OCI-LY3 (cell line): ENCODE results near the gene TTLL1.

Source experiments
- H2AFZ ChIP-seq: fragments of 200-600, 300-600 bp; shearing (Covaris generic); 2 replicates; pipeline ENCODE4 v1.6.0; 2014; ENCODE audit warnings: antibody characterized with exemption, low read depth, low read length
- H3K27ac ChIP-seq: fragments of 200-600, 300-600 bp; sonication (generic); 2 replicates; pipeline ENCODE4 v1.5.1; 2014; ENCODE audit warnings: mild to moderate bottlenecking, low read length, moderate library complexity, mixed read lengths
- H3K27me3 ChIP-seq: fragments of 200-600, 300-600 bp; sonication (generic); 2 replicates; pipeline ENCODE4 v1.6.1; 2014; ENCODE audit warnings: low read depth, low read length, mixed read lengths
- H3K36me3 ChIP-seq: fragments of 200-600, 300-600 bp; sonication (generic); replicated peaks from 2 replicates; pipeline ENCODE3; 2014; ENCODE audit warnings: low read depth, low read length, mixed read lengths
- H3K4me1 ChIP-seq: fragments of 300-600, 200-600 bp; sonication (generic); 2 replicates; pipeline ENCODE4 v1.6.1; 2014; ENCODE audit warnings: low read length, mixed read lengths
- H3K4me2 ChIP-seq: fragments of 200-600, 300-600 bp; sonication (generic); 2 replicates; pipeline ENCODE4 v1.6.1; 2014; ENCODE audit warnings: low read length, mixed read lengths
- H3K4me3 ChIP-seq: fragments of 300-600, 200-600 bp; sonication (generic); 2 replicates; pipeline ENCODE4 v1.5.1; 2014; ENCODE audit warnings: antibody characterized with exemption, mild to moderate bottlenecking, low read length, moderate library complexity
- H3K79me2 ChIP-seq: fragments of 300-600, 200-600 bp; shearing (Covaris generic); 2 replicates; pipeline ENCODE4 v1.6.1; 2014; ENCODE audit warnings: mild to moderate bottlenecking, low read length, mixed read lengths
- H3K9ac ChIP-seq: fragments of 300-600, 200-600 bp; shearing (Covaris generic); 2 replicates; pipeline ENCODE4 v1.6.0; 2014; ENCODE audit warnings: mild to moderate bottlenecking, low read length, moderate library complexity
- H3K9me3 ChIP-seq: fragments of 200-600, 300-600 bp; shearing (Covaris generic); 2 replicates; pipeline ENCODE4 v1.6.1; 2014; ENCODE audit warnings: low read length, mixed read lengths; ENCODE audit not compliant: insufficient read depth
- H4K20me1 ChIP-seq: fragments of 200-600, 300-600 bp; sonication (generic); 2 replicates; pipeline ENCODE4 v1.6.1; 2016; ENCODE audit warnings: low read length, mixed read lengths; ENCODE audit not compliant: insufficient read depth
- CTCF ChIP-seq: fragments of 200-600, 300-600 bp; sonication (generic); IDR thresholded peaks from 2 replicates; pipeline ENCODE4 v1.5.1; 2014; ENCODE audit warnings: antibody characterized with exemption, low read length, low read depth
- EZH2phosphoT487 ChIP-seq: fragments of 200-600 bp; shearing (Covaris generic); IDR thresholded peaks from 2 replicates; pipeline ENCODE4 v1.6.1; 2018; ENCODE audit warnings: antibody characterized with exemption, mixed run types, low read depth

TTLL1 gene

GRCh38 chr22:43006016-43006505, 83.1 kb downstream of the TTLL1 start:
- Histone ChIP-seq H3K27ac (no peak overlapping the region), H3K27me3 (no peaks in the 10 kb centered on the region), H3K4me1 (peaks cover 18% of the 10 kb centered on the region), H3K9ac (no peak overlapping the region), H3K4me2 (no peak overlapping the region), H2AFZ (no peak overlapping the region), H3K9me3 (no peaks in the 10 kb centered on the region), H3K36me3 (no peaks in the 10 kb centered on the region), H3K79me2 (peaks cover 97% of the 10 kb centered on the region), H4K20me1 (peaks cover 72% of the 10 kb centered on the region), H3K4me3 (no peak overlapping the region)
- no peak for TF ChIP-seq EZH2phosphoT487
- no peak for TF ChIP-seq CTCF

GRCh38 chr22:43005106-43005505, 84.1 kb downstream of the TTLL1 start:
- H4K20me1 ChIP-seq = peaks cover 75% of the 10 kb centered on the region
- peaks cover 28% of the 10 kb centered on the region for H3K4me1 ChIP-seq
- no peaks in the 10 kb centered on the region for H3K9me3 ChIP-seq
- H3K4me2 ChIP-seq = no peak overlapping the region
- H3K9ac ChIP-seq = no peak overlapping the region
- no peaks in the 10 kb centered on the region for H3K36me3 ChIP-seq
- no peak overlapping the region for H2AFZ ChIP-seq
- H3K79me2 ChIP-seq = peaks cover 98% of the 10 kb centered on the region
- TF ChIP-seq CTCF = no peak
- TF ChIP-seq EZH2phosphoT487 = no peak
- no peaks in the 10 kb centered on the region for H3K27me3 ChIP-seq
- no peak overlapping the region for H3K27ac ChIP-seq
- no peak overlapping the region for H3K4me3 ChIP-seq

GRCh38 chr22:43004362-43005035, 84.7 kb downstream of the TTLL1 start:
- Histone ChIP-seq H3K9me3 (no peaks in the 10 kb centered on the region), H3K36me3 (no peaks in the 10 kb centered on the region), H3K79me2 (peaks cover 98% of the 10 kb centered on the region), H3K4me1 (peaks cover 34% of the 10 kb centered on the region), H4K20me1 (peaks cover 81% of the 10 kb centered on the region), H3K27ac (no peak overlapping the region), H2AFZ (no peak overlapping the region), H3K4me3 (no peak overlapping the region), H3K4me2 (no peak overlapping the region), H3K9ac (no peak overlapping the region), H3K27me3 (no peaks in the 10 kb centered on the region)
- TF ChIP-seq EZH2phosphoT487 (no peak), CTCF (no peak)

- H2AFZ ChIP-seq = no peak overlapping the region
- H4K20me1 ChIP-seq = peaks cover 74% of the 10 kb centered on the region
- H3K27ac ChIP-seq = no peak overlapping the region
- no peaks in the 10 kb centered on the region for H3K27me3 ChIP-seq
- no peaks in the 10 kb centered on the region for H3K9me3 ChIP-seq
- H3K4me2 ChIP-seq = peak overlapping the region; percentile 67
- no peak overlapping the region for H3K4me3 ChIP-seq
- no peak overlapping the region for H3K9ac ChIP-seq
- no peaks in the 10 kb centered on the region for H3K36me3 ChIP-seq
- peaks cover 45% of the 10 kb centered on the region for H3K4me1 ChIP-seq
- TF ChIP-seq EZH2phosphoT487 (no peak), CTCF (no peak)
- H3K79me2 ChIP-seq = peaks cover 96% of the 10 kb centered on the region
Observed at GRCh38 chr22:43002202-43002586, 87.0 kb downstream of the TTLL1 start.
